M059J (cell line): Measurements from ENCODE around the gene BLID. TPM values are rescaled to one million over a fixed set of nuclear protein-coding genes. Genes with fewer than 3 reads are reported as not detected.

Experiments
- DNase-seq: peaks from one replicate; pipeline ENCODE4 v3.0.0-alpha.2; 2012; ENCODE audit warnings: low read depth
- total RNA-seq: library from RNA; depleted of rRNA; stranded (reverse); fragments of >200 nt; shearing (Covaris generic); gene quantifications from 2 replicates; pipeline ENCODE4 v1.2.3, GENCODE V29; 2014

Gene BLID
- total RNA-seq, 1 experiment from 2014 or later: 0.74 TPM

- DNase-seq: no peak
These were observed 9.0 kb downstream of the BLID start for GRCh38 chr11:122107045-122107444.

- peak; percentile 78 for DNase-seq
These were observed 10.8 kb downstream of the BLID start for GRCh38 chr11:122105044-122105758.

- no peak for DNase-seq
These were observed 11.7 kb downstream of the BLID start for GRCh38 chr11:122104341-122104740.

- no peak for DNase-seq
These were observed 12.3 kb downstream of the BLID start for GRCh38 chr11:122103726-122104125.

- no peak for DNase-seq
These were observed 12.7 kb downstream of the BLID start for GRCh38 chr11:122103321-122103720.

GRCh38 chr11:122102426-122102825, 13.6 kb downstream of the BLID start:
- DNase-seq: no peak

GRCh38 chr11:122101625-122102291, 14.3 kb downstream of the BLID start:
- DNase-seq: peak; percentile 86

GRCh38 chr11:122100756-122101080, 15.3 kb downstream of the BLID start:
- peak; percentile 53 for DNase-seq

GRCh38 chr11:122100037-122100755, 15.8 kb downstream of the BLID start:
- DNase-seq: peak; percentile 65

GRCh38 chr11:122099374-122100036, 16.5 kb downstream of the BLID start:
- peak; percentile 54 for DNase-seq

GRCh38 chr11:122098261-122098980, 17.6 kb downstream of the BLID start:
- no peak for DNase-seq

GRCh38 chr11:122097419-122098001, 18.5 kb downstream of the BLID start:
- peak; percentile 51 for DNase-seq

- no peak for DNase-seq
These were observed 19.5 kb downstream of the BLID start for GRCh38 chr11:122096272-122097112.

GRCh38 chr11:122095681-122096262, 20.2 kb downstream of the BLID start:
- DNase-seq: no peak

- no peak for DNase-seq
These were observed 21.2 kb downstream of the BLID start for GRCh38 chr11:122094836-122095235.

GRCh38 chr11:122093731-122094275, 22.2 kb downstream of the BLID start:
- peak; percentile 73 for DNase-seq

GRCh38 chr11:122091835-122092234, 24.2 kb downstream of the BLID start:
- no peak for DNase-seq

- peak; percentile 45 for DNase-seq
These were observed 26.9 kb downstream of the BLID start for GRCh38 chr11:122089111-122089510.

- no peak for DNase-seq
These were observed 30.3 kb downstream of the BLID start for GRCh38 chr11:122085712-122086111.

GRCh38 chr11:122085264-122085663, 30.8 kb downstream of the BLID start:
- peak; percentile 88 for DNase-seq
